IPS-11a (cell line): ENCODE data around the gene PLXDC2.

Experiments
- H3K4me3 ChIP-seq: one replicate; pipeline ENCODE4 v1.5.1; 2013; ENCODE audit warnings: low read depth, low read length, control low read depth

Gene PLXDC2

DNA sequence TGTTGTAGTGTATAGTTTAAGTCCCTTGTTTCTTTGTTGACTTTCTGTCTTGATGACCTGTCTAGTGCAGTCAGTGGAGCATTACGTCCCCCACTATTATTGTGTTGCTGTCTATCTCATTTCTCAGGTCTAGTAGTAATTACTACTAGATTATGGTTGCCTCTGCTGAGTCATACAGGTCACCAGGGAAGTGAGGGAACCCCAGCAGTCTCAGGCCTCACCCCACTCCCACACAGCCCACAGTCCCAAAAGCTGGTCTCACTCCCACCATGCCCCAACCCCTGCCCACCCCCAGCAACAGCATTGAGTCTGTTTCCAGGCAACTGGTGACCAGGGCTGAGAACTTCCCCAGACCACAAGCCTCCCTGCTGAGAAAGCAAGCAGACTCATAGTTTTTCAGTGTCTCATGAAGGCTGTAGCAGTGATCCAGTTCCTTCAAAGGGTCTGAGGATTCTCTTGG, 88.0 kb downstream of the PLXDC2 start:
- no peak overlapping the region for H3K4me3 ChIP-seq

GRCh38 chr10:19906108-19906791, 90.0 kb downstream of the PLXDC2 start:
- no peak overlapping the region for H3K4me3 ChIP-seq

GRCh38 chr10:19908991-19909696, 92.9 kb downstream of the PLXDC2 start:
- H3K4me3 ChIP-seq: no peak overlapping the region

GRCh38 chr10:19911886-19912285, 95.7 kb downstream of the PLXDC2 start:
- H3K4me3 ChIP-seq: no peak overlapping the region

- no peak overlapping the region for H3K4me3 ChIP-seq
These were observed 97.8 kb downstream of the PLXDC2 start for GRCh38 chr10:19913987-19914386.

- no peak overlapping the region for H3K4me3 ChIP-seq
These were observed 98.9 kb downstream of the PLXDC2 start for GRCh38 chr10:19915125-19915524.

DNA sequence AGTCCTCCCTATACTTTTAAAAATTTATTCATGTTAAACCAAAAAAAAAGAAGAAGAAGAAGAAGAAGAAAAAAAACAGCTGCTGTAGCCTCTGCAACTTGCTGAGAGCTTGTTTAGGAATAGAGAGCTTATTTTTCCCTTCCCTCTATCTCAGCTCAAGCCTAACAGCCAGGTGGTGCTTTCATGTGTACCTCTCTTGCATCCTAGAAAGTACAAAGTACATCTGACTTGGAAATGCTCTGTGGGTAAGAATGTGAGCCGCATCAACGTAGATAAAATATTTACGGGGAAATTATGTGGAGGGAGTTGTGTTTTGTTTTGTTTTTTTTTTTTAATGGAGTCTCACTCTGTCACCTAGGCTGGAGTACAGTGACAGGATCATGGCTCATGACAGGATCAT, 99.6 kb downstream of the PLXDC2 start:
- H3K4me3 ChIP-seq: no peak overlapping the region

- H3K4me3 ChIP-seq: no peak overlapping the region
These were observed 101.7 kb downstream of the PLXDC2 start for GRCh38 chr10:19917751-19918478.

DNA sequence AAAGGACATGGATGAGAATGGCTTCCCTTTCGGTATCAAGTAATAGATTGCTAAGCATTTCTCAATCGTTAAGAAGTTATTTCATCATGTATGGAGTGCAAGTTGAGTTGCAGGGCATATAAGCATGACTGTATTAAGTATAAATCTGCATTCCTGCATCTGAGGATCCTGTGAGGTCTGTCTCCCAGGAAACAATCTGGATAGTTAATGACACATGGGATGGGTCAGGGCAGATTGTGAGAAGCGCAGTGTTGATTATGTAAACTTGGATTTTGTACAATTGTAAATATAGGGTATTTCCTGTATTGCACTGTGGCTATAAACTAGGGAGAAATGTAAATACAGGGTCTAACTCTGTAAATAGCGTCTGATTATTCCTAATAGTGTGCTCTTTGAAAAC, 102.6 kb downstream of the PLXDC2 start:
- no peak overlapping the region for H3K4me3 ChIP-seq

DNA sequence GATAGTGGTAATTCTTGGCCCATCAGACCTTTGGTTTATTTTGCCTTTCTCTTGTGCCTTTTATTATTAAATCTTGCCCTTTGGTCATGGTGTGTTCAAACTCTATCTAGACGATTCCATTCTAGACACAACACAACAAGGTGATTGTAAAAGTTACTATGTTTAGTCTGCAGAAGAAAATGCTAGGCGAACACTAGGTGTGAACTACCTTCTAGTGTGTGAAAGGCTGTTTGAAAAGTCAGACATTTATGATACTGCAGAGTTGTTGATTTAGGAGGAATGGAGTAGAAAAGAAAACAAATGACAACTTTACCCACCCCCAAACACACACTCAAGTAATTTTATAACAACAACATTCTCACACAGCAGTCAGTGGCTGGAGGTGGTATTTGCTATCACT, 103.4 kb downstream of the PLXDC2 start:
- H3K4me3 ChIP-seq: no peak overlapping the region

DNA sequence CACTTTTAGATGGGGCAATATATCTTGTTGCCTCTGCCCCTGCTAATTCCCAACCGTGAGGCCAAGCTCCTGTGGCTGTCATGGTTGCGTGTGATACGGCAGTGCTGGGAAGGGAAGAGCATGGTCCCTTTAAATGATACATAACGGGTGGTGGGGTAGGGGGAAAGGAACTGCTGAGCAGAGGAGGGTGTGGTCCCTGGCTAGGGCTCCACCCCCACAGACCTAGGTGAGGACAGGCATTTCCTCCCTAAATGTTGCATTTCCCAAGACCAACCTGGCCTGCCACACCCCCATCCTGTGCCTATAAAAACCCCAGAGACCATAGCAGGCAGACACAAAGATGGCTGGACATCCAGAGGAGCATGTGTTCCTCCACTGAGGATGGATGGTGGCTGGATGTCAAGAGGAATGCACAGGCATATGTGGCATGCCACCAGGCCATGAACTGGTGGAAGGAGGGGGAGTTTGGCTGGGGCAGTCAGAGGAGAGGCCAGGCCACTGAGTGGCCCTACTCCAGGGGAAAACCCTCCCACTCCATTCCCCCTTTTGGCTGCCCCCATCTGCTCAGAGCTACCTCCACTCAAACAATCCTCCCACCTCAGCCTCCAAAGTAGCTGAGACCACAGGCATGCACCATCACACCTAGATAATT, 104.0 kb downstream of the PLXDC2 start:
- no peak overlapping the region for H3K4me3 ChIP-seq

DNA sequence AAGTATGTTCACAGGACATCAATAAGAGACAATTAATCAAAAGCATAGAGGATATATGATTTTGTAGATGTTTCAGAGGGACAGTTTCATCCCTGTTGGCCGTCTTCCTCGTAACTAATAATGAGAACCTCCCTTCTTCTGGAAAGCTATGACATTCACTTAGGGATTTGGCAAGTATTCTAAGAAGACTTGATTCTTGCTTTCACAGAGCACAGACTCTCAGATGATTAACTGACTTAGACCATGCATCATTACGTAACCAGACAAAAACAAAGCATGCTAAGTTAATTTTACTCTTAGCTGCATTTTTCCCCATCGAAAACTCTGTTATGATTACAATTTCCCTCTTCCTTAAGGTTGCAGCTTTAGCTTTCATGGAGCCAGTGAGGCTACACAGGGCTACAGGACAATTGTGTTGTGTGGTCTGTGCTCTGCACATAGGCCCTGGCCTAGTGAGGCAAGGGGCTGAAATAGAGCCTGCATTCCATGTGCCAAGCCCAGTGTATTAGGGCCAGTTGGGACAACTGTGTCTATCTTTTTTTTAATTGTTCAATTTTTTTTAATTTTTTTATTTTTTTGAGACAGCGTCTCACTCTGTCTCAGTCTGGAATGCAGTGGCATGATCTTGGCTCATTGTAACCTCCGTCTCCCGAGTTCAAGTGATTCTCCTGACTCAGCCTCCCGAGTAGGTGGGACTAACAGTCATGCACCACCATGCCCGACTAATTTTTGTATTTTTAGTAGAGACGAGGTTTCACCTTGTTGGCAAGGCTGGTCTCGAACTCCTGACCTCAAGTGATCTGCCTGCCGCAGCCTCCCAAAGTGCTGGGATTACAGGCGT, 105.3 kb downstream of the PLXDC2 start:
- no peak overlapping the region for H3K4me3 ChIP-seq

DNA sequence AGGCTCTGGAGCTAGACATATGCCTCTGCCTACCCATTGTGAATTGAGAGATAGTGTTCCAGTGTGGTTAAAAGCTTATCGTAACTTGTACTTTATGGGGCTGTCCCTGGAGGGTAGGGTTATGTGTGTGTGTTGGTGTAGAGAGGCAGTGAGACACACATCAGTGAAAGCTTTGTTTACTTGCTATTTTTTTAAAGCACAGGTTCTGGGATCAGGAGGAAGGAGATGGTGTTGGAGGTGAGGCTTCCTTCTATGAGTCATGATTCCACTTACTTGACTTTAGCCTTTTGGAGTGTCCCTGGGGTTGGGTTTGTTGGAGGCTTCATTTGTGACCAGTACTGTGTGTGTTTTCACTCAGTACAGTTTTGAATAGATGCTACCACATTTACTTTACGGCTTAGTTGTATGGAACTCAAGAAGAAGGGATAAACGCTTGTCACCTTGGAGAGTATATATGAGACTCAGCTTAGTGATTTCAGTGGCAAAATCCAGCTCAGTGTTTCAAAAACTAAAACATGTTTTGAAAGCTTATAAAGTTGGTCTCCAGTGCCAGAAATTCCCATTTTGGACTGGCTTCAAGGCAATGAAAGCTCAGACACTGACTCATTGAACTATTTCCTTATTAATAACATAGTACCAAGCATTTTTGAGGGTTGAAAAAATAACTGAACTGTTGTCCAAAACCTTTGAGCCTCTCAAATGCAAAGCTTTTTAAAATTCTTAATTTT, 106.2 kb downstream of the PLXDC2 start:
- no peak overlapping the region for H3K4me3 ChIP-seq

- no peak overlapping the region for H3K4me3 ChIP-seq
These were observed 108.8 kb downstream of the PLXDC2 start for GRCh38 chr10:19925064-19925463.

DNA sequence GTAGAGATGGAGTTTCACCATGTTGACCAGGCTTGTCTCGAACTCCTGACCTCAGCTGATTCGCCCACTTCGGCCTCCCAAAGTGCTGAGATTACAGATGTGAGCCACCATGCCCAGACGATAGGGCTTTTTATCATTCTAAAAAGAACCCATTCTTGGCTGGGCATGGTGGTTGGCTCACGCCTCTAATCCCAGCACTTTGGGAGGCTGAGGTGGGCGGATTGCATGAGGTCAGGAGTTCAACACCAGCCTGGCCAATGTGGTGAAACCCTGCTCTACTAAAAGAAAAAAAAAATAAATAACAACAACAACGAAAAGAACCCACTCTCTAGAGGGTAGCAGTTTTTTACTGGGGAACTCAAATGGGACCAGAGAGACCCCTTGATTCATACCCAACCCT, 112.7 kb downstream of the PLXDC2 start:
- H3K4me3 ChIP-seq: no peak overlapping the region

GRCh38 chr10:19929506-19930140, 113.4 kb downstream of the PLXDC2 start:
- H3K4me3 ChIP-seq: no peak overlapping the region

DNA sequence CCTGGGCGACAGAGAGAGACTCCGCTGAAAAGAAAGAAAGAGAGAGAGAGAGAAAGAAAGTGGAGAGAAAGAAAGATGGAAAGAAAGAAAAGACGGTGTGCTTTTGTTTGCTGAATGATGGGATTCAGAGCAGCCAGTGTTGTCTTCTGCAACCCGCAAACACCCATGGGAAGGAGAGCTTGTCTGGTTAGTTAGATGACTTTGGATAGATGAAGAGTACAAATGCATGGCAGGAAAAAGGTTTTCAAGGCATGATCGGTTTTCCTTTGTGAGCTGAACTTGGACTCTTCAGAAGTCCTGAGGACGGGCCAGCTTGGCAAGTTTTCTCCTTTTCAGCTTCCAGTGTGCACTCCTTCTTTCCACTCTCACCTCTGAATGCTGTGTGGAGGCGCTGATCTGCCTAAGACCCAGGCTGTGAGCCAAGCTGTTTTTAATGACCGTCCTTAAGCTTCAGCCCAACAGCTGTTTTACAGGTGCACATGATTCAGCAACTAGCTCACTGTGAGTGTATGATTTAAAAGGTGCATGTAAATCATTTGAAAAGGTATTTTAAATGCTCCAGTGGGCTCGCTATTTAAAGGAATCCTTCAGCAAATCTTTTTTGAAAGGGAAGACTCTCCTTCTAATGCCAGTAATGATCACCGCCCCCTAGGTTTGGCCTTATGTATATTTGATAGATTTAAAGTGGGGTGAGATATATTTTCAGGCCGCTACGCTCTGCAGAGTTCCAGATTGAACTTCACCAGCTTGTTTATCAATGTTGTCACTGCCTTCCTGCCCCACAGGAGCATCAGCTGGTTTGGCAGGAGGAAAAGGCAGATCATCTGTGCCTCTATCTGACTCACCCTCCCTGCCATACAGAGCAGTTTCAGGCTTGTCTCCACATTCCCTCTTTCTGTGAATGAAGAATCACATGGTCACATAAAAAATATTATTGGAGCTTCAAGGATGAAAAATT, 115.0 kb downstream of the PLXDC2 start:
- H3K4me3 ChIP-seq: no peak overlapping the region

- no peak overlapping the region for H3K4me3 ChIP-seq
These were observed 115.8 kb downstream of the PLXDC2 start for GRCh38 chr10:19931894-19932590.
